GM21723 (cell line): ENCODE measurements around the gene ARL10.

ENCODE experiments used
- ATAC-seq: cut with Tn5 transposase; IDR thresholded peaks from one replicate; pipeline ENCODE4 v1.9.1; 2021; ENCODE audit warnings: mild to moderate bottlenecking, moderate library complexity; ENCODE audit not compliant: unreplicated experiment

ARL10 gene

DNA sequence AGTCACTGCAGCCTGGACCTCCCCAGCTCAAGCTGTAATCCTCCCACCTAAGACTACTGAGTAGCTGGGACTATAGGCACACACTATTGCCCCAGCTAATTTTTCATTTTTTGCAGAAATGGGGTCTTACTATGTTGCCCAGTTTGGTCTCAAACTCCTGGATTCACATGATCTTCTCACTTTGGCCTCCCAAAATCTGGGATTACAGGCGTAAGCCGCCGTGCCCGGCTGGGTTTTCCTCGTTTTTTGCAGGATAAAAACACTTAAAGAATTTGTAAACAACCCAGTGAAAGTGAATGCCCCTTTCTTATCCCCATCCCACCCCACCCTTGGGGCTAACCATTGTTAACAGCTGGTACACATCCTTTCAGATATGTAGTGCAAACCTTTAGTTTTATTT is 43.3 kb downstream of the ARL10 start:
- no peak for ATAC-seq

DNA sequence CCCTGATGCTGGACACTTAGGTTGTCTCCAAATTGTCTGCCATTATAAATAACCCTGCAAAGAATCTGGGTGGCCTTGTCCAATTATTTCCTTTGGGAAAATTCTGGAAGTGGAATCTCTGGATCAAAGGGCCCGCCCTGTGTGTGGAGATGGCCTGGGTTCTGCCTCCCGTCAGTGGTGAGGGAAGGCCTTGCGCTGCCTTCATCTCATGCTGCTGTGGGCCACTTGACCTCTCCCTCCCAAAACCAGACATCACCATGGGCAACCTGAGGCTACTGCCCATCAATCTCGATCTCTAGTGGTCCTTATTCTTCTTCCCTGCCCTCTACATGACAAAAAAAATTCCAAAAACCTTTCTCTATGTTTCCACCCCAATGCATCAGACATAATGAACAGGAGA is 44.5 kb downstream of the ARL10 start:
- no peak for ATAC-seq

DNA sequence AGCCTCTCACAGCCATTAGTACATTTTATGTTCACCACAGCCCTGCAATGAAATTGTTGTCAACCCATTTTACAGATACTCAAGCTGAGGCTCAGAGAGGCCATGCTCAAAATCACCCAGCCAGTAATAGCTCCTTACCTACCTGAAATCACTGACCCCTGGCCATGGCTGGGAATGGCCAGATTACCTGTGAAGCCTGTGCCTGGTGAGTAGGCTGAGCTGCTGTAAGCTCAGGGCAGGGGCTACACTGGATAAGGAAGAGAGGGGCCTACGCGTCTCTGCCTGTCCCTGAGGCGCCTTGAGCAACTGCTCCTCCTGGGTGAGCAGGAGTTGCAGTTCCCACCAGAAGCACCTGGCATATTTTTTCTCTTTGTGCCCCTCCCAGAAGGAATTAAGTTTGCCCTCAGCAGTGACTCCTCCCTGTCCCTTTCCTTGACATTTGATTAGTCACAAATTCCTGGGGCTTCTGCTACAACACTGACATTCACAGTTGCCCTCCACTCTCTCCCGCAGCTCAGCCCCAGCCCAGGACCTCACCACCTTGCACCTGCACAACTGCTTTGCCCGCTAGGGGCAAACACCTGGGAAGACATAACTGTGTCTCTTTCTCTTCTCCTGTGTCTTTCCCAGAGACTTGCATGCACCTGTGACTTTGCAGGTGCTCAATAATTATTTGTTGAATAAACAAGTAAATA is 45.3 kb downstream of the ARL10 start:
- ATAC-seq, result no peak

DNA sequence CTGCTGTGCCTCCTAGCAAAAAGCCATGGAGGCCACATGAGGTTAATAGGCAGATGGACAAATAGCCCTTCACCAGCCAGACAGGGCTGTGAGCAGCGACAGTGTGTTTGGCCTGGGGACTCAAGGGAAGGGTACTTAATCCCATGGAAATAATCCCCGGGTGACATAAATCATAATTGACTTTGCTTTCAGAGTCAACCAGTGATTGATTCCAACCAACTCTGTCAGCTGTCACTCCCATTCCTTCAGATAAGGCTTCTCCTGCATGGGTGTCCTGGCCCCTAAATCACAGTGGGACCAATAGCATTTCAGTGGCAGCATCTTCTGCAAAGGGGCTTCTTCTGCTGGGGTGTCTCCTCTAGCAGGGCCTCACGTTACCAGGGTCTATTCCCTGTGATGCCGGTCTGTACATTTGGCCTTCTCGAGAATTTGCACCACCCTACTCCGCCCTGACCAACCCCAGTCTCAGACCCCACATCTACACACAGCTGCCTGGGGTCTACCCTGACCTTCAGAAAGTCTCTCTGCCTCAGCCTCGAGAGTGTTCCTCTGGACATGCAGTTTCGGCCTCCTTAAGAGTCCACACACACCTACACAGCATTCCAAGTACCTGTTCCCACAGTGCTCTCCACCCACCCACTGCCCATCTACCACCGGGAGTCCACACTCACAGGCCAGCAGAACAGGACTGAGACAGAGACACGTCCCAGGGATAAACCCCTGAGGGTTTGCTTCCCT is 47.4 kb downstream of the ARL10 start:
- ATAC-seq, result no peak

DNA sequence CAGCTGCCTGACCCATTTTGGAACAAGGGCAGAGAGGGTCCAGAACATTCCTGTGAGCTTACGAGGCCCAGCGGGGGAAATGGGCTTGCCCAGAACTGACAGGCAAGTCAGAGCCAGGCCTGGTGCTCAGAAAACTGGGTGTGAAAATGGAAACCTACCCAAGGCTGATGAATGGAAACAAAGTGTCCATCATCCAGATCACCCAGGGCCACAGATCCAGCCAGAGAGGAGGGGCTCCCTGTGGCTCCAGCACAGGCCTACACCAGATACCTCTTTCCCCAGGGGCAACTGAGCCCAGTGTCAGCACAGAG is 47.9 kb downstream of the ARL10 start:
- no peak for ATAC-seq

DNA sequence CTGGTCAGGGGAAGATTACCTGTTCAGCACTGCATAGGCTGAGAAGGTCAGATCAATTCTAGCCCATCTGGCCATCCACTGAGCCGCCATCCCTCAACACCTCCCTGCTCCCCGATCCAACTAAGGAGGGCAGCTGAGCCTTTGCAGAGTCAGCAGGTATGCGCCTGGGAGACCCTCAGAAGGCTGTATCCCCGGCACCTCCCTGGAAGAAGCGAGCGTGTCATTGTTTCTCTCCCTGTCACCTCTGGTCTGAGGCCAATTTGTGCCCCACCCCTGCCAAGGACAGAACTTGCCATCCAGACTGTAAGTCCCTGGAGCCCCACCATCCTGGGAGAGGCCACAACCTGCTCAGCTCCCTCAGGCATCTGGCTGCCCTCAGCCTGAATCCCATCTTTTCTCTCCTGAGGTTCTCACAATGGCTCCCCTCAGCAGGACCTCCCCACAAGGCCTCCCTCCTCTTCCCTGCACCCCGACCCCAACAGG is 48.5 kb downstream of the ARL10 start:
- no peak for ATAC-seq

DNA sequence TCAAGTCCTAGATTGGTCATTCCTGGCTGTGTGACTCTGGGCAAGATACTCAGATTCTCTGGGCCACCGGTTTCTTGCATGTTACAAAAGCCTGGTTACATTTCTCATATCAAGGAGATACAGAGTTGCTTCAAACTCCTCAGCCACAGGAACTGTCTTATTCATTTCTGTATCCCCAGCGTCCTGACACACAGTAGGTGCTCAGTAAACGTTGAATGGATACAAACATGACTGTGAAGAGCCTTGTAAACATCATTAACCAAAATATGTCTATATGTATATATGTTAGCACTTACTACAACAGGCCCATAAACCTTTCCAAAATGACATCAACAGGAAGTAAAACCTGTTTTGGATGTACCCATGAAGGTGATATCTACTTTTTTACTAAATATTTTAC is 49.4 kb downstream of the ARL10 start:
- no peak for ATAC-seq

DNA sequence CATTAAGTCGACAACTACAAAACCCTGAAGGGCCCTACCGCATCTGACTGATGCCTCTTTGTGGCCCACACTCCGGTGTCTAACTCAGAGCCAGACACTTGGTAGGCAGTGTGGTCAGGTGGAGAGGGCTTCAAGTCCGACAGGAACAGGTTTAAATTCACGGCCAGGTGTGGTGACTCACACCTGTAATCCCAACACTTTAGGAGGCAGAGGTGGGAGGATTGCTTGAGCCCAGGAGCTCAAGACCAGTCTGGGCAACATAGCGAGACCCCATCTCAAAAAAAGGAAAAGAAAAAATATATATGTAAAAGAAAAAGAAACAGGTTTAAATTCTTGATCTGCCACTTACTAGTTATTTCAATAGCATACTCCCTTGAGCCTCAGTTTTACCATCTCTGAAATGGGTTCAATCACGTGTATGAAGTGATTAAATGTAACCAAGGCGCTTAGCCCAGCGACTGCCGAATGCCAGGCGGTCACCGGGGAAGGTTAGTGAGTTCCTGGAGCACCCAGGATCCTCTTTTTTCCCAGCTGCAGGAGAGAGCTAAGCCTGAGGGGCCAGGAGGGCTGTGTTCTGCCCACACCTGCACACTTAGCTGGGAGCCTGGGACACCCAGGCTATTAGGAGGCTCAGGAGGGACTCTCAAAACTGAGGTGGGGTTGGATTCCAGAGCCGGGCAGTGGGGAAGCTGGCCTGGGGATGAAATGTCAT is 50.1 kb downstream of the ARL10 start:
- ATAC-seq, result no peak

DNA sequence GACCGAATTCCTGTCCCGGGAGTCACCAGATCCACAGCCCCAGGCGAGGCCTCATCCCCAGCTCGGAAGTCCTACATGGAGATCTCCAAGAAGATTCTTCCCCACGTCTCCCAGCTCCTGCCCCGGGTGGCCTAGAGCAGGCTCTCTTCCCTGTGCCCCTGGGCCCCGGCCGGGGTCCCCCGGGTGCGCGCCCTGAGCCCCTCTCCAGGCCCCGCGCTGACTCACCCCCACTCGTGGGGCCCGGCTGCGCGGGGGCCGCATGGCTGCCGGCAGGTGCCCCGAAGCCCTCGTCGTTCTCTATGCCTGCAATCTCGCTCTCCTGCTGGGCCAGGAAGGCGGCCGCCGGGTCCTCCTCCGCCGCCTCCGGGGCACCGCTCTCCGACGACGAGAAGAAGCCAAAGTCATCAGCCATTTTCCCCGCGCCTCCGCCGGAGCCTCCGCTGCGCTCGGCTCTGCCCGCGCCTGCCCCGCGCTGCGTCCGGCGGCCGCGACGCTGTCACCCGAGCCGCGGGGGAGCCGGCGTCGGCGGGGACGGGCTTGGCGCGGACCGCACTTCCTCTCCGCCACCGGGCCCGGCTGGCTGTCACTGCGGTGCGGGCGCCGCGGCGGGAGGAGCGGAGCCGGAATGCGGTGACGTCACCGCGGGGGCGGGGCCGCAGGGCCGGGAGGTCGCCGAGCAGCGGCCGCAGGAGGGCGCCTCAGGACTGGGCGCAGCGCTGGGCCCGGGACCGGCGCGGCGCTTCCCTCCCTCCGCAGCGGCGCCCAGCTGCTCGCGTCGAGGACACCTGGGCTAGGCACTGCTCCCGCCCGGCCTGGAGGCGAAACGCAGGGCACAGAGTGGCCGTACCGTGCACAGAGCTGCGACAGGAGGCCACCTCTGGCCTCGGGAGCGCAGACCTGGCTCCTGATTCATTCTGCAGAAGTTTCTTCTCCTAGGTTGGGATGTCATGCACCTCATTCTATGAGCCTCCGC is 51.0 kb downstream of the ARL10 start, which contains the start of gene CLTB:
Gene CLTB (minus strand): TSS at position 588 of the 973 bp plus-strand sequence. CDS start 176 bp downstream, at position 412.
- peak; percentile 94 for ATAC-seq

DNA sequence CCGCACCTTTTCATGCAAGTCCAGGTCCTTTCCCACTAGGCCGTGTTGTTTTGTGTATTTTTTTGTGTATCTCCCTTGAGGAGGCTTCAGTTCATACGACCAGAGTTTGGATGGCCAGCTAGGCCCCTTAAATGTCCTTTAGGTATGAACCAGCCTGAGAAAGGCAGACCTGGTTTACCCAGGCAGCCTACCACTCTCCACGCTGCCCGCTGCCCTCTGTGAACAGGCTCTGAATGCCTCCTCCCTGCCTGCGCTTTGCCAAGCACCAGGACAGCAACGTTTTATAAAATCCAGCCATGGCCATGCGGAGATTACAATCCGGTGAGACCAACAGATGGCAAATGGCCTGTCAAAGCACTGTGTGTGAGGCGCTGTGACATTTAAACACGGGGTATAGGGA is 51.7 kb downstream of the ARL10 start:
- no peak for ATAC-seq

DNA sequence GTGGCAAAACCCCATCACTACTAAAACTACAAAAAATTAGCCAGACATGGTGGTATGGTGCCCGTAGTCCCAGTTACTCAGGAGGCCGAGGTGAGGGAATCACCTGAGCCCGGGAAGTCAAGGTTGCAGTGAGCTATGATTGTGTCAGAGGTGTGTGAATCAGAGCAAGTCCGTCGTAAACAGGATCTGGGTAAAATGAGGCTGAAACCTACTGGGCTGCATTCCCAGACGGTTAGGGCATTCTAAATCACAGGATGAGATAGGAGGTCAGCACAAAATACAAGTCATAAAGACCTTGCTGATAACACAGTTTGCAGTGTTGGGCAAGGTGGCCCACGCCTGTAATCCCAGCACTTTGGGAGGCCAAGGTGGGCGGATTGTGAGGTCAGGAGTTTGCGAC is 53.0 kb downstream of the ARL10 start:
- ATAC-seq, result no peak

DNA sequence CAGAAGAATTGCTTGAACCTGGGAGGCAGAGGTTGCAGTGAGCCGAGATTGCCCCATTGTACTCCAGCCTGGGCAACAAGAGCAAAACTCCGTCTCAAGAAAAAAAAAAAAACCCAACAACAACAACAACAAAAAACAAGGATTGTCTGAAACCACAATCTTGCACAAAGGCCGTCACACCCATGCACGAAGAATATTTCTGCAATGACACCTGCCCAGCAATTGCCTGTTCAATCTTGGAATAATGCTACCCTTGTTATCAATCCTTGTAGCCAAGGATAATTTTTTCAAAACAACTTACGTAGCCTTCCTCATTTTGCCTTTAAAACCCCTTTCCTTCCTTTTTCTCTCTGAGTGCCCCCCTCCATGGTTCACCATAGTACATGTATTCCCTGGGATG is 54.8 kb downstream of the ARL10 start:
- no peak for ATAC-seq

DNA sequence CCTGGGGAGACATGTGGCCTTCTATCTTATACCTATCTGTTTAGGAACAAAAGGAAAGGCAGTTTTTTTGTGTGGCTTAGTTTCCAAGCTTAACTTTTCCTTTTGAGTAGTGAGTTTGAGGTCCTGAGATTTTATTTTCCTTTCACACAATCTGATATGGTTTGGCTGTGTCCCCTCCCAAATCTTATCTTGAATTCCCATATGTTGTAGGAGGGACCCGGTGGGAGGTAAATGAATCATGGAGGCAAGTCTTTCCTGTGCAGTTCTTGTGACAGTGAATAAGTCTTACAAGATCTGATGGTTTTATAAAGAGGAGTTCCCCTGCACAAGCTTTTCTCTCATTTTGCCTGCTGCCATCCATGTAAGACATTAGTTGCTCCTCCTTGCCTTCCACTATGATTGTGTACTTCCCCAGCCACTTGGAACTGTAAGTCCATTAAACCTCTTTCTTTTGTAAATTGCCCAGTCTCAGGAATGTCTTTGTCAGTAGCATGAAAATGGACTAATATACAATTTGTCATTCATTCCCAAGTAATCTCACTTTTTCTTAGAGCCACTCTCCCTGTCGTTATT is 55.8 kb downstream of the ARL10 start:
- ATAC-seq, result no peak

DNA sequence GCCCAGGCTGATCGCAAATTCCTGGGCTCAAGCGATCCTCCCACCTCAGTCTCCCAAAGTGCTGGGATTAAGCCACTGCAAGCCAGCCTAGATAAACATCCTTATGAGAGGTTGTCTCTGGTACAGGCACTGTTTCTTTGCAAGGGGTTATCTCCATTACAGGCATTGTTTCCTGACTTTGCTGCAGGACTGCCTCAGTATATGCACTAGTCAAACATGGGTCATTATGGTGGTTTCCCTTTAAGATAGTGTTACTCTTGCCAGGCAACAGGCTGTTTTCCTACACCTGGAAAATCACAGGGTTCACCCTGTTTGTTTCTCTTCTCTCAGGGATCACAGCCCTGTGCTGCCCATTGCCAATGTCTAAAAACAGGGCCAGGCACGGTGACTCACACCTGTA is 58.9 kb downstream of the ARL10 start:
- ATAC-seq, result no peak

DNA sequence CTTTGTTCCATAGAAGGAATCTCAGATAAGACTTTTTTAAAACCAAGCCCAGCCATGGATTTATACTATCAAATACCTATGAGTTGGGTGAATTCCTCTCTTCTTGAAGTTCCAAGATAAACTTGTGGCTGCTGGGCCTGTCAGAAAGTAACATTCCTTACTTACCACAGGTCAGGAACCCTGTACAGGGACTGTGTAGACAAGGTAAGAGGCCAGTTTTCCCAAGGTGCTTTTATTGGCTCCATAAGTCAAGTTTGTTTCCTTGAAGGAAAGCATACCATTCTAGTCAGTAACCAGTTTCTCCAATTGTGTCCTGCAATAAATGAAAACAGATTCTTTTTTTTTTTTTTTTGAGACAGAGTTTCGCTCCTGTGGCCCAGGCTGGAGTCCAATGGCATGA is 59.9 kb downstream of the ARL10 start:
- no peak for ATAC-seq

DNA sequence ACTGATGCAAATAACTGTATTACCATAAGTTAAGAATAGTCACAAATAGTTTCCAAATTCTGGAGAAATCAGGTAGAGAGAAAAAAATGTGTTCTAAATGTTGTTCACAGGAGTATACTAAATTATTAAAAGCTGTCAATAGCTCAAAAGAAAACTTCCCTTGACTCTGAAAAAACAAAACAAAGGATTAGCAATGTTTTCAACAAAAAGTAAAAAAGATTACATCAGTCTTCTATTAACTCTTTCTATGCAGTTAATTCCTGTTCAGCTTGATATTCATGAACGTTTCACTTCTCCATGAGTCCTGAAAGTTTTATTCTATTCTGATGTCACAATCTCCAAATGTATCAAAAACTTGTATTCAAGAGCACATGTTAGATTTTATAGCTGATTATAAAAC is 60.5 kb downstream of the ARL10 start:
- ATAC-seq, result no peak

DNA sequence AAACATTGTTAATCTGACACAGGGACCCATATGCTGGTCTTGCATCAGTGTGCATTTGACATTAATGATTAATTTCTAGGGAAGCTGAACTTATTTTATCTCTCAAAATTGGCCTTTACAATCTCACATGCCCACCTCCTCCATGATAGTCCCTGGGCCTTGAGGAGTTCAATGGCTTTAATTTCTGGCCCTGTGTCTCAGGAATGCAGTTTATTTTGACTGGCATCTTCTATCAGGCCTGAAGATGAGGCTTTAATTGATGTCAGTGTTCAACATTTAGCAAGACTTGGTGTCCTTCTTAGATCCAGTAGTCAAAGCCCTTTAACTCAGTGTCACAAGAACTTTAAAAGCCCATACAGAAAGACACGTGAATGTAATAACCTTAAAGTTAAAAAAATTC is 61.6 kb downstream of the ARL10 start:
- ATAC-seq, result no peak

DNA sequence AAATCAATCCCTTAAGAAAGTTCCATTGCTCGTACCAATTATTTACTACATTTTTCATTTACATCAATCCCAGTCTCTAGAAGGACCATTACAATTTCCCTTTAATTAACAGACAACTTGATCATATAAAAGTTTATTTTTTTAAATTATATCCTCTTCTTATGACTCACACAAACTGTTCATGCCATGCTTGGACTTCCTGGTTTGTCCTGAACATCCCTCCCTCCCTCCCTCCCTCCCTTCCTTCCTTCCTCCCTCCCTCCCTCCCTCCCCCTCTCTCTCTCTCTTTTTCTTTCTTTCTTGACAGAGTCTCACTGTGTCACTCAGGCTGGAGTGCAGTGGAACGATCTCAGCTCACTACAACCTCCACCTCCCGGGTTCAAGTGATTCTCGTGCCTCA is 62.7 kb downstream of the ARL10 start:
- ATAC-seq, result no peak

DNA sequence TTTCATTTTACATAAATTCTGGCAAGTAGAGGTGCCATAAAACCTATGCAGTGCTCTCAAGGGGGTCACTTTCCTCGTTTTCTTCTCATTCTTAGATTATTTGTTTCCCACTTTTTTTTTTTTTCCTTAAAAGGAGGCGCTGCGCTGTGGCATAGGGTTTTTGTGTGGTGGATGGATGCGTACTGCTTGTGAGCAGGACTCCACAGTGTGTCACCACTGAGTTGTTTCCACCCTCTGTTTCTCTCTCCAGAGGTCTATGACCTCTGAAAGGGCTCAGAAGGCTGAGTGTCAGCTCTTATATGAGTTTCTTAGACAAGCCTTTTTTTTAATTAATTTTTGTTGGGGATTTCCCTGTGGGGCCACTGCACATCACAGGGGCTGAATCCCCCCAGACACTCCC is 64.7 kb downstream of the ARL10 start:
- ATAC-seq, result no peak
